ENCODE measurements around the gene WDR82. TPM values are rescaled to one million over a fixed set of nuclear protein-coding genes. Genes with fewer than 3 reads are reported as not detected.

The WDR82 gene
- total and polyA plus RNA-seq, 4 experiments from 2014 or later = 62.3 to 150 (median 146) TPM

DNA sequence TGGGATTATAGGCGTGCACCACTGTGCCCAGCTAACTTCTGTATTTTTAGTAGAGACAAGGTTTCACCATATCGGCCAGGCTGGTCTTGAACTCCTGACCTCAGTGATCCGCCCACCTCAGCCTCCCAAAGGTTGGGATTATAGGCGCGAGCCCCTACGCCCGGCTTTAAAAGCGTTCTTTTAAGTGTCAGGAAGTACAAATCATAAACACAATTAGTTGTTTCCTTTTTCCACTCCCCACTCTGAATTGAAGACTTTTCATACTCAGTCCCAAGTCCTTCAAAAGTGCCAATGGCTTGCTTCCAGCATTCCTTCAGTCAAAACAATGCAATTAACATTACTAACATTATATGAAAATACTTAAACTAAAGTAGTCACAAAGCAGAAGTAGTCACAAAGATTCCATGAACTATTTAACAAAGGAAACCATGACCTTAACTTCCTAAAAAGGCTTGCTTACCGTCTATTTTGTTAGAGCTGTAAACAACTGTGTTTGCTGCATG is 8.1 kb downstream of the WDR82 start:
- Histone ChIP-seq H3K27ac (ENCODE audit: low read depth, low read length) (peak overlapping the region; percentile 74), H3K9me3 (ENCODE audit: control insufficient read depth in 1 of 2, low read length in 2 of 2) (no peaks in the 10 kb centered on the region), H3K36me3 (ENCODE audit: insufficient read depth, low read length) (peaks cover 31% of the 10 kb centered on the region), H3K4me3 (ENCODE audit: low read length in 2 of 2) (peak overlapping the region in 1 of 2 donors; percentile 47), H3K4me1 (ENCODE audit: insufficient read depth, low read length) (peaks cover 96% of the 10 kb centered on the region), H3K27me3 (ENCODE audit: insufficient read depth, low read length) (no peaks in the 10 kb centered on the region)
- H3K9me3 Mint-ChIP-seq = no peaks in the 10 kb centered on the region
- intact Hi-C loops (cut with micrococcal nuclease) = no loop called here
- peak overlapping the region; percentile 95 to 100 (median 96) for H3K27ac Mint-ChIP-seq
- H3K4me1 Mint-ChIP-seq = peaks cover 59 to 93% (median 75%) of the 10 kb centered on the region in 4 donors
- ChIA-PET POLR2A (ENCODE audit: partially characterized antibody) (interaction anchor here (1.3 to 37.2 kb wide), 4 partner anchors 11 to 116 kb away, joined by 3 to 1950 read pairs (median 48); partner anchors contain the start of genes GLYCTK, POC1A, PPM1M and TWF2), CTCF (ENCODE audit: partially characterized antibody) (interaction anchor here (0.9 to 32.2 kb wide), 6 partner anchors 11 to 69 kb away, joined by 3 to 684 read pairs (median 8); partner anchors contain the start of genes GLYCTK, PPM1M and TWF2)
- no peaks in the 10 kb centered on the region for H3K27me3 Mint-ChIP-seq
- peak overlapping the region; percentile 84 to 99 (median 92) for H3K4me3 Mint-ChIP-seq
- DNase-seq = no peak
- peaks cover 65 to 83% of the 10 kb centered on the region in 2 donors for H3K36me3 Mint-ChIP-seq

GRCh38 chr3:52269776-52270175 is 8.7 kb downstream of the WDR82 start:
- ChIA-PET POLR2A (ENCODE audit: partially characterized antibody) (interaction anchor here (1.2 to 37.2 kb wide), 3 partner anchors 12 to 23 kb away, joined by 4 to 1950 read pairs (median 63); partner anchors contain the start of genes GLYCTK, PPM1M, TWF2 and WDR82), CTCF (ENCODE audit: partially characterized antibody) (interaction anchor here (32.2 kb wide), 1 partner anchor 28 kb away, joined by 684 read pairs; the partner anchor contains the start of genes PPM1M and TWF2)
- peak overlapping the region in 1 of 2 donors; percentile 8 for H3K4me3 ChIP-seq (ENCODE audit: low read length in 2 of 2)
- peak overlapping the region; percentile 84 to 99 (median 92) for H3K4me3 Mint-ChIP-seq
- peaks cover 65 to 83% of the 10 kb centered on the region in 2 donors for H3K36me3 Mint-ChIP-seq
- peaks cover 34% of the 10 kb centered on the region for H3K36me3 ChIP-seq (ENCODE audit: insufficient read depth, low read length)
- no peaks in the 10 kb centered on the region for H3K9me3 Mint-ChIP-seq
- DNase-seq = no peak
- H3K9me3 ChIP-seq (ENCODE audit: control insufficient read depth in 1 of 2, low read length in 2 of 2) = no peaks in the 10 kb centered on the region
- H3K27ac ChIP-seq (ENCODE audit: low read depth, low read length) = peak overlapping the region; percentile 74
- H3K27me3 ChIP-seq (ENCODE audit: insufficient read depth, low read length) = no peaks in the 10 kb centered on the region
- intact Hi-C loops (cut with micrococcal nuclease) = no loop called here
- peaks cover 94% of the 10 kb centered on the region for H3K4me1 ChIP-seq (ENCODE audit: insufficient read depth, low read length)
- peaks cover 58 to 88% (median 73%) of the 10 kb centered on the region in 4 donors for H3K4me1 Mint-ChIP-seq
- H3K27me3 Mint-ChIP-seq = no peaks in the 10 kb centered on the region
- peak overlapping the region; percentile 95 to 100 (median 96) for H3K27ac Mint-ChIP-seq

- no peaks in the 10 kb centered on the region for H3K27me3 ChIP-seq (ENCODE audit: insufficient read depth, low read length)
- peaks cover 94% of the 10 kb centered on the region for H3K4me1 ChIP-seq (ENCODE audit: insufficient read depth, low read length)
- H3K4me1 Mint-ChIP-seq = peaks cover 60 to 86% (median 75%) of the 10 kb centered on the region in 4 donors
- H3K36me3 ChIP-seq (ENCODE audit: insufficient read depth, low read length) = peaks cover 49% of the 10 kb centered on the region
- intact Hi-C loops (cut with micrococcal nuclease) = no loop called here
- no peaks in the 10 kb centered on the region for H3K9me3 ChIP-seq (ENCODE audit: control insufficient read depth in 1 of 2, low read length in 2 of 2)
- H3K36me3 Mint-ChIP-seq = peaks cover 69 to 86% of the 10 kb centered on the region in 2 donors
- H3K27ac Mint-ChIP-seq = peak overlapping the region; percentile 85 to 96 (median 94)
- H3K9me3 Mint-ChIP-seq = peaks cover 0 to 2% (median 0%) of the 10 kb centered on the region in 8 donors
- peak in 2 of 5 donors; percentile 22 to 82 for DNase-seq
- H3K27me3 Mint-ChIP-seq = no peaks in the 10 kb centered on the region
- POLR2A ChIA-PET (ENCODE audit: partially characterized antibody) = interaction anchor here (1.0 to 37.2 kb wide), 4 partner anchors 10 to 46 kb away, joined by 3 to 1950 read pairs (median 17); partner anchors contain the start of genes PPM1M, TWF2 and WDR82
- H3K4me3 Mint-ChIP-seq = peak overlapping the region in 7 of 8 donors; percentile 35 to 77 (median 70)
- H3K27ac ChIP-seq (ENCODE audit: low read depth, low read length) = peak overlapping the region; percentile 57
- H3K4me3 ChIP-seq (ENCODE audit: low read length in 2 of 2) = peak overlapping the region in 1 of 2 donors; percentile 3
- CTCF ChIA-PET (ENCODE audit: partially characterized antibody) = interaction anchor here (1.4 to 32.2 kb wide), 2 partner anchors 9 to 26 kb away, joined by 3 to 684 read pairs; partner anchors contain the start of genes PPM1M and TWF2
These were observed 10.4 kb downstream of the WDR82 start for GRCh38 chr3:52268036-52268435.

DNA sequence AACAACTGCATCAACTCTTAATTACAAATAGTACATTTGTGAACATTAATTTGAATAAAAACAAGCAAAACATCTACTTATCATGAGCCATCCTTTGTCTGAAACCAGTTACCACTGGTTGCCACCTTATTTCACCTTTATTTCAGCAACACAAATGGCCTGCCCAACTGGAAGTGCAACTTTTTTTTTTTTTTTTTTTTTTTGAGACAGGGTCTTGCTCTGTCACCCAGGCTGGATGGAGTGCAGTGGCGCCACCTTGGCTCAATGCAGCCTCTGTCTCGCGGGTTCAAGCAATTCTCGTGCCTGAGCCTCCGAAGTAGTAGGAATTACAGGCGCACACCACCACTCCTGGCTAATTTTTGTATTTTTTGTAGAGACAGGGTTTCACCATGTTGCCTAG is 13.1 kb downstream of the WDR82 start:
- peaks cover 91% of the 10 kb centered on the region for H3K4me1 ChIP-seq (ENCODE audit: insufficient read depth, low read length)
- Mint-ChIP-seq H3K4me3 (no peak overlapping the region), H3K36me3 (peaks cover 76 to 90% of the 10 kb centered on the region in 2 donors), H3K9me3 (peaks cover 0 to 2% (median 0%) of the 10 kb centered on the region in 8 donors), H3K4me1 (peaks cover 61 to 87% (median 74%) of the 10 kb centered on the region in 4 donors), H3K27ac (peak overlapping the region in 5 of 7 donors; percentile 47 to 96 (median 61)), H3K27me3 (no peaks in the 10 kb centered on the region)
- H3K27me3 ChIP-seq (ENCODE audit: insufficient read depth, low read length) = no peaks in the 10 kb centered on the region
- ChIA-PET POLR2A (ENCODE audit: partially characterized antibody) (interaction anchor here (37.2 to 38.1 kb wide), 2 partner anchors 15 to 18 kb away, joined by 1950 read pairs; partner anchors contain the start of genes GLYCTK, PPM1M, TWF2 and WDR82), CTCF (ENCODE audit: partially characterized antibody) (interaction anchor here (32.2 kb wide), 1 partner anchor 24 kb away, joined by 684 read pairs; the partner anchor contains the start of genes PPM1M and TWF2)
- intact Hi-C loops (cut with micrococcal nuclease) = no loop called here
- no peak for DNase-seq
- H3K36me3 ChIP-seq (ENCODE audit: insufficient read depth, low read length) = peaks cover 68% of the 10 kb centered on the region
- peak overlapping the region; percentile 25 for H3K27ac ChIP-seq (ENCODE audit: low read depth, low read length)
- H3K9me3 ChIP-seq (ENCODE audit: control insufficient read depth in 1 of 2, low read length in 2 of 2) = no peaks in the 10 kb centered on the region
- H3K4me3 ChIP-seq (ENCODE audit: low read length in 2 of 2) = no peak overlapping the region

DNA sequence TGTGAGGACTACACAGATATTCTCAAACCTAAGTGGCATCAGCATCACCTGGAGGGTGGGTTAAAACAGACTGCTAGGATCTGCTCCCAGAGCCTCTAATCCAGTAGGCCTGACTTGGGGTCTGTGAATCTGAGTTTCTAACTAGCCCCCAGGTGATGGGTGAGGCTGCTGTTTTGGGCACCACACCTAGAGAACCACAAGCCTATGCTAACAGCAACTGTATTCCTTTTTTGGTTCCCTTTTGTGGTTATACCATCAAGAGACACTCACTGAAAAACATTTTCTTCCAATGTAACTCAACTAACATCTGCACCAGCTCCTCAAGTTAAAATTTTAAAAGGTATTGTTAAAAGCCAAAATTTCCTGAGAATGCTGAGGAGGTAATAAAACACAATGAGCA is 16.0 kb downstream of the WDR82 start:
- H3K27ac ChIP-seq (ENCODE audit: low read depth, low read length) = peak overlapping the region; percentile 15
- H3K27ac Mint-ChIP-seq = peak overlapping the region; percentile 77 to 97 (median 90)
- intact Hi-C loops (cut with micrococcal nuclease) = loop anchor here (1.0 kb wide), 1 partner anchor 9 kb away; no protein-coding TSS in a partner anchor
- H3K27me3 ChIP-seq (ENCODE audit: insufficient read depth, low read length) = no peaks in the 10 kb centered on the region
- H3K9me3 ChIP-seq (ENCODE audit: control insufficient read depth in 1 of 2, low read length in 2 of 2) = no peaks in the 10 kb centered on the region
- no peak overlapping the region for H3K4me3 ChIP-seq (ENCODE audit: low read length in 2 of 2)
- H3K9me3 Mint-ChIP-seq = peaks cover 0 to 2% (median 0%) of the 10 kb centered on the region in 8 donors
- H3K27me3 Mint-ChIP-seq = no peaks in the 10 kb centered on the region
- H3K4me1 Mint-ChIP-seq = peaks cover 53 to 85% (median 72%) of the 10 kb centered on the region in 4 donors
- peaks cover 89 to 95% of the 10 kb centered on the region in 2 donors for H3K36me3 Mint-ChIP-seq
- POLR2A ChIA-PET (ENCODE audit: partially characterized antibody) = interaction anchor here (1.0 to 38.1 kb wide), 3 partner anchors 15 to 45 kb away, joined by 3 to 1950 read pairs (median 1950); partner anchors contain the start of genes GLYCTK, PPM1M, TWF2 and WDR82
- H3K4me3 Mint-ChIP-seq = peak overlapping the region; percentile 12 to 84 (median 55)
- H3K36me3 ChIP-seq (ENCODE audit: insufficient read depth, low read length) = peaks cover 86% of the 10 kb centered on the region
- H3K4me1 ChIP-seq (ENCODE audit: insufficient read depth, low read length) = peaks cover 91% of the 10 kb centered on the region
- CTCF ChIA-PET (ENCODE audit: partially characterized antibody) = interaction anchor here (0.8 to 32.2 kb wide), 3 partner anchors 10 to 21 kb away, joined by 3 to 684 read pairs (median 15); partner anchors contain the start of genes PPM1M, TWF2 and WDR82
- DNase-seq = no peak

DNA sequence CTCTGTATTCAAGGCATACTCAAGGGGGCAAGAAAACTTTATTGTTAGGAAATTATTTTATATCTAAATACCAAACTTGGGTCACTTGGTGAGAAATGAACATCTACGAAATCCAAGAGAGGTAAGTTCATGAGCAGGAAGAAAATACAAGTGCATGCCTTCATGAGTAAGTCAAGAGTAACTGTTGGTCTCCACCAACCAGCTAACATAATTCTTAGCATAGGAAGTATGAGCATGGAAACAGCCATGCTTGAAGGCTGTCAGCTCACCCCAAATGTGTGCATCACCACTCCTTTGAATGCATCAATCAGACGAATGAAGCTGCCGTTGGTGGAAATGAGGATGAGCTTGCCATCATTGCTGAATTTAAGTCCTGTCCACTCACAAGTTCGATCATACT is 19.0 kb downstream of the WDR82 start:
- no peak overlapping the region for H3K4me3 ChIP-seq (ENCODE audit: low read length in 2 of 2)
- H3K27ac ChIP-seq (ENCODE audit: low read depth, low read length) = peak overlapping the region; percentile 45
- ChIA-PET POLR2A (ENCODE audit: partially characterized antibody) (interaction anchor here (2.4 to 38.1 kb wide), 5 partner anchors 7 to 21 kb away, joined by 8 to 1950 read pairs (median 20); partner anchors contain the start of genes GLYCTK, PPM1M, TWF2 and WDR82), CTCF (ENCODE audit: partially characterized antibody) (interaction anchor here (0.9 to 3.6 kb wide), 10 partner anchors 8 to 39 kb away, joined by 3 to 13 read pairs (median 6); partner anchors contain the start of genes PPM1M and WDR82)
- no peak for DNase-seq
- H3K9me3 Mint-ChIP-seq = peaks cover 0 to 3% (median 0%) of the 10 kb centered on the region in 8 donors
- H3K9me3 ChIP-seq (ENCODE audit: control insufficient read depth in 1 of 2, low read length in 2 of 2) = no peaks in the 10 kb centered on the region
- H3K36me3 ChIP-seq (ENCODE audit: insufficient read depth, low read length) = peaks cover 83% of the 10 kb centered on the region
- H3K4me1 Mint-ChIP-seq = peaks cover 57 to 98% (median 83%) of the 10 kb centered on the region in 4 donors
- H3K27ac Mint-ChIP-seq = peak overlapping the region in 4 of 7 donors; percentile 68 to 97 (median 88)
- no peaks in the 10 kb centered on the region for H3K27me3 Mint-ChIP-seq
- H3K4me3 Mint-ChIP-seq = no peak overlapping the region
- peaks cover 97% of the 10 kb centered on the region for H3K4me1 ChIP-seq (ENCODE audit: insufficient read depth, low read length)
- no peaks in the 10 kb centered on the region for H3K27me3 ChIP-seq (ENCODE audit: insufficient read depth, low read length)
- peaks cover 86 to 96% of the 10 kb centered on the region in 2 donors for H3K36me3 Mint-ChIP-seq
- intact Hi-C loops (cut with micrococcal nuclease) = no loop called here
